ENCODE results near the gene BMP6. TPM values are rescaled to one million over a fixed set of nuclear protein-coding genes. Genes with fewer than 3 reads are reported as not detected.

Gene BMP6
- total RNA-seq (2021; ENCODE audit: unreplicated experiment): 1.6 TPM
- polyA plus RNA-seq (2012): 1.1 and 1.2 TPM in 2 replicates
- Bru-seq, nascent RNA: percentile 29 among the genes with signal in this experiment
- BruChase-seq, experiment 1, labeled RNA remaining after a 6-hour chase: percentile 20 among the genes with signal in this experiment
- percentile 22 among the genes with signal in this experiment for BruChase-seq, experiment 2, labeled RNA remaining after a 2-hour chase
- long read RNA-seq, transcript BMP6-201 (7 exons, 2,780 nt): major isoform, 9 of 11 reads
- long read RNA-seq, partial matches to known transcripts: 0 of 11 reads
- long read RNA-seq, other reads (novel, unspliced or antisense): 2 of 11 reads

- intact Hi-C loops (cut with micrococcal nuclease): loop anchor here (10.0 kb wide), 1 partner anchor 189 kb away; the partner anchor contains the start of gene TXNDC5
- Histone ChIP-seq H3K27ac (ENCODE audit: low read depth, low read length) (no peak within 1 kb of the TSS), H3K79me2 (ENCODE audit: insufficient read depth, low read length) (no peaks in the 10 kb centered on the region), H3K4me3 (replicated peaks in 1 of 2; ENCODE audit: low read depth in 1 of 2, low read length in 2 of 2) (peak within 1 kb of the TSS in 1 of 2 experiments; percentile 30; a peak in 2 of 4 replicates), H3K9me3 (ENCODE audit: control insufficient read depth in 1 of 2, insufficient read depth in 1 of 2, low read depth in 1 of 2, low read length in 2 of 2) (no peaks in the 10 kb centered on the region), H3K9me2 (ENCODE audit: insufficient read depth) (no peaks in the 10 kb centered on the region), H2AFZ (ENCODE audit: low read depth, low read length, poor library complexity, severe bottlenecking) (peak within 1 kb of the TSS; percentile 96), H4K20me1 (ENCODE audit: insufficient read depth) (no peaks in the 10 kb centered on the region), H3K36me3 (ENCODE audit: control insufficient read depth in 1 of 2, insufficient read depth in 2 of 2, low read length in 2 of 2) (no peaks in the 10 kb centered on the region), H3K9ac (ENCODE audit: low read length) (no peak within 1 kb of the TSS), H3K27me3 (ENCODE audit: insufficient read depth, low read length) (no peaks in the 10 kb centered on the region), H3K4me2 (ENCODE audit: low read length) (peak within 1 kb of the TSS; percentile 61), H3K4me1 (ENCODE audit: control insufficient read depth in 1 of 2, insufficient read depth in 2 of 2, low read length in 2 of 2) (peaks cover 11 to 23% of the 10 kb centered on the region in 2 experiments)
- no TSS peak for BruUV-seq (replicated peaks)
- ChIA-PET CTCF (interaction anchor here (1.6 to 1.8 kb wide), 2 partner anchors 267 to 280 kb away, joined by 4 to 7 read pairs; no protein-coding TSS in a partner anchor), POLR2A (interaction anchor here (0.7 kb wide), 1 partner anchor 33 kb away, joined by 3 read pairs; no protein-coding TSS in a partner anchor), RAD21 (ENCODE audit: low non-redundant PET in 1 of 2, low total read pairs in 2 of 2, uncharacterized antibody in 2 of 2, unreplicated experiment in 2 of 2) (no interaction called here)
- ATAC-seq (peak; percentile 95), DNase-seq (ENCODE audit: low read depth, low spot score) (peak; percentile 71)
- TF ChIP-seq CBX3 (IDR thresholded peaks at IDR 0.05; ENCODE audit: low read depth): peak; percentile 57; the same call in 1 of the 2 replicates
- TF ChIP-seq MAX (IDR thresholded peaks at IDR 0.05): peak; percentile 91
- TF ChIP-seq REST (IDR thresholded peaks at IDR 0.05; ENCODE audit: low read depth): no peak
- no peak for TF ChIP-seq ZBTB33 (IDR thresholded peaks at IDR 0.05; ENCODE audit: extremely low read depth, insufficient replicate concordance, low read length)
- no peak for TF ChIP-seq EZH2 (IDR thresholded peaks at IDR 0.05)
- TF ChIP-seq SP1 (IDR thresholded peaks at IDR 0.05; ENCODE audit: low read depth): peak; percentile 55
- no peak for TF ChIP-seq POLR2AphosphoS5 (IDR thresholded peaks at IDR 0.05; ENCODE audit: low read depth, low read length)
Observed at GRCh38 chr6:7725849-7726415, at the start of gene BMP6. Gene BMP6, plus strand, starts transcription at chr6:7726099. Its CDS starts 857 bp downstream, at chr6:7726956.

All from HCT116 (cell line).